ENCODE data around the gene SUSD6.

DNA sequence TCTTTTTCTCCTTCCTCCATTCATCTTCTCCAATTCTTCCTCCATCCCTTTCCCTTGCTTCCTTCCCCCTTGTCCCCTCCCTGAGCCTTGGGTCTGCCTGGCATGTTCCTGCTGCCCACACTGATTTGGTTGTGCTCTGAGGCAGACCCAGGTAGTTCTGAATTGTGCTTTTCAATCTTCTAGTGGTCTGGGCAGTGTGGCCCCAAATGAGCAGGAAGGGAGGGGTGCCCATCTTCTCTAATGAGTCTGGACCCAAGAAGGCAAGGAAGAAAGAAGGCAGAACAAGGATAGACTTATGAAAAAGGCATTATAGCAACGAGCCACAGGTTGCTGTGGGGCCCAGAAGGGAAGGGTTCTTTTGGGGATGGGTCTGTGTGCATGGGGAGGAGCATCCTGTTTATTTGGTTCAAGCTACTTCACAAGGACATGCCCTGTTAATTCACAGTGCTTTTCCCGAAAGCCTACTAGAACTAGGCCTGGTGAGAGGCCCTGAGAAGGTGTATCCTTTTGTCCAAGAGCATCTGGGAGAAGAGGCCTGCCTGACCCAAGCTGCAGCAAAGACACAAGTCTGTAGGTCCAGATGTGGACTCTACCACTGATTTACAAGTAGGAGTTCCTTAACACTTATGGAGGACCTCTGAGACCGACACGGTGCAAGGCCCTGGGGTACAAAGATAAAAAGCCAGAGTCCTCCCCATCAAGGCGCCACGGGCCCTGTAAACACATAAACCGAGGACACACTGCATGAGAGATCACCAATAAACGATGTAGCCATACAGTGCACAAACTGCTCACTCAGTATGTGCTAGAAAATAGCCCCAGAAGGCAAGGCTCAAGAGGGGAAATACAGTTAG is 1.1 kb upstream of the SUSD6 start:
- TF ChIP-seq, protein P1, sequence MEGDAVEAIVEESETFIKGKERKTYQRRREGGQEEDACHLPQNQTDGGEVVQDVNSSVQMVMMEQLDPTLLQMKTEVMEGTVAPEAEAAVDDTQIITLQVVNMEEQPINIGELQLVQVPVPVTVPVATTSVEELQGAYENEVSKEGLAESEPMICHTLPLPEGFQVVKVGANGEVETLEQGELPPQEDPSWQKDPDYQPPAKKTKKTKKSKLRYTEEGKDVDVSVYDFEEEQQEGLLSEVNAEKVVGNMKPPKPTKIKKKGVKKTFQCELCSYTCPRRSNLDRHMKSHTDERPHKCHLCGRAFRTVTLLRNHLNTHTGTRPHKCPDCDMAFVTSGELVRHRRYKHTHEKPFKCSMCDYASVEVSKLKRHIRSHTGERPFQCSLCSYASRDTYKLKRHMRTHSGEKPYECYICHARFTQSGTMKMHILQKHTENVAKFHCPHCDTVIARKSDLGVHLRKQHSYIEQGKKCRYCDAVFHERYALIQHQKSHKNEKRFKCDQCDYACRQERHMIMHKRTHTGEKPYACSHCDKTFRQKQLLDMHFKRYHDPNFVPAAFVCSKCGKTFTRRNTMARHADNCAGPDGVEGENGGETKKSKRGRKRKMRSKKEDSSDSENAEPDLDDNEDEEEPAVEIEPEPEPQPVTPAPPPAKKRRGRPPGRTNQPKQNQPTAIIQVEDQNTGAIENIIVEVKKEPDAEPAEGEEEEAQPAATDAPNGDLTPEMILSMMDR (IDR thresholded peaks at IDR 0.05): no peak
- TF ChIP-seq POLR2A (IDR thresholded peaks at IDR 0.05): no peak
